Natural killer cell (primary cell): ENCODE measurements around the gene NABP1. TPM values are rescaled to one million over a fixed set of nuclear protein-coding genes. Genes with fewer than 3 reads are reported as not detected.

Experiments
- ATAC-seq, 3 donors: fragments of 150-1000 bp in 2 of 3; fragments of 200-7000 bp in 1 of 3; cut with Tn5 transposase; 1 replicate in 1 of 3; 2 replicates in 2 of 3; pipeline ENCODE4 v1.10.0; 2021; ENCODE audit warnings: mild to moderate bottlenecking in 2 of 3, moderate library complexity in 2 of 3
- DNase-seq, 2 donors: peaks; one replicate each; pipeline versions ENCODE4 v3.0.0 to v3.0.0-alpha.2; 2013 to 2021; ENCODE audit warnings: mixed read lengths in 1 of 2
- H3K27ac ChIP-seq: one replicate; pipeline ENCODE4 v1.5.1; 2013; ENCODE audit warnings: mild to moderate bottlenecking, low read length
- H3K27me3 ChIP-seq: one replicate; pipeline ENCODE4 v1.6.1; 2013; ENCODE audit warnings: low read length; ENCODE audit not compliant: control insufficient read depth, insufficient read depth
- H3K36me3 ChIP-seq: one replicate; pipeline ENCODE4 v1.6.1; 2013; ENCODE audit warnings: low read length; ENCODE audit not compliant: control insufficient read depth, insufficient read depth
- H3K4me1 ChIP-seq: one replicate; pipeline ENCODE4 v1.6.1; 2013; ENCODE audit warnings: low read length; ENCODE audit not compliant: control insufficient read depth, insufficient read depth
- H3K4me3 ChIP-seq: one replicate; pipeline ENCODE4 v1.5.1; 2013; ENCODE audit warnings: low read length
- H3K9me3 ChIP-seq: one replicate; pipeline ENCODE4 v1.6.1; 2013; ENCODE audit warnings: low read length; ENCODE audit not compliant: control insufficient read depth, insufficient read depth
- H3K27ac Mint-ChIP-seq, 2 donors: one replicate each; pipeline ENCODE4 v1.8.0; 2022; ENCODE audit warnings: mild to moderate bottlenecking in 2 of 2, mixed read lengths in 2 of 2, moderate library complexity in 1 of 2
- H3K27me3 Mint-ChIP-seq, 2 donors: one replicate each; pipeline ENCODE4 v1.8.0; 2022; ENCODE audit warnings: low read depth in 2 of 2, mixed read lengths in 2 of 2
- H3K36me3 Mint-ChIP-seq: one replicate; pipeline ENCODE4 v1.8.0; 2022; ENCODE audit warnings: mixed read lengths
- H3K4me1 Mint-ChIP-seq, 2 donors: one replicate each; pipeline ENCODE4 v1.8.0; 2022; ENCODE audit warnings: mixed read lengths in 2 of 2
- H3K4me3 Mint-ChIP-seq: one replicate; pipeline ENCODE4 v1.8.0; 2022; ENCODE audit warnings: mild to moderate bottlenecking, moderate library complexity, mixed read lengths
- H3K9me3 Mint-ChIP-seq, 2 donors: one replicate each; pipeline ENCODE4 v1.8.0; 2022; ENCODE audit warnings: mixed read lengths in 2 of 2
- CTCF ChIP-seq: fragments of 200-600 bp; IDR thresholded peaks from one replicate; pipeline ENCODE4 v1.8.0; 2022; ENCODE audit warnings: antibody characterized with exemption
- WGBS: methylation state at CpG from one replicate; pipeline ENCODE4 v1.1.7; 2013; ENCODE audit warnings: missing lambda C conversion rate; ENCODE audit not compliant: insufficient coverage; 5-methylcytosine and 5-hydroxymethylcytosine counted together
- intact Hi-C: fragments of 100-400 bp; cut with micrococcal nuclease; formaldehyde crosslinking; loops from one replicate; pipeline ENCODE4 v1.14.2; 2022
- total RNA-seq, 4 donors: library from RNA; stranded (reverse); fragments of 120-200 nt in 1 of 4; gene quantifications; one replicate each; pipeline versions ENCODE4 v1.2.3 to v1.2.4, GENCODE V29; 2013 to 2022

NABP1 gene
- total RNA-seq, 3 donors from 2014 or later (not counting 1 experiment from before 2014, with no cell fraction given) = 44.5 to 52.2 (median 45.7) TPM

DNA sequence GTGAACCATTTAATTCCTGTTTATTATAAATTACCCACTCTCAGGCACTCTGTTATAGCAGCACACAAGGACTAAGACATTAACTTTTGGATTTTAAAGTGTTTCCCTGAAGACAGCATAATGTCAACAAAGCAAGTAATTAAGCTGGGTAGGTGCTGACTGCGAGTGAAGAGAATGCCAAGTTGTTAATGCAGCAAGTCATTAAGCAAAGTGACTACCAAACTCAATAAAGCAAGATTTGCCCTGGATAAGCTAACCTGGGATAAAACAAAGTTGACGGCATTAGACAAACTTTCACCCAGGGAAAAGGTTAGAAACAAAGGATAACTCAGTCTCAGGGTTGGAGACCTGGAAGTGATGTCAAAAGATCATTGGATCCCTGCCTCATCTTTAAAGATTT, 28.4 kb upstream of the NABP1 start:
- Histone ChIP-seq H3K36me3 (no peaks in the 10 kb centered on the region), H3K27ac (no peak overlapping the region), H3K4me1 (no peaks in the 10 kb centered on the region), H3K4me3 (no peak overlapping the region), H3K27me3 (no peaks in the 10 kb centered on the region), H3K9me3 (no peaks in the 10 kb centered on the region)
- no peak for TF ChIP-seq CTCF
- H3K4me3 Mint-ChIP-seq = no peak overlapping the region
- H3K4me1 Mint-ChIP-seq = no peaks in the 10 kb centered on the region
- H3K27me3 Mint-ChIP-seq = no peaks in the 10 kb centered on the region
- no peaks in the 10 kb centered on the region for H3K36me3 Mint-ChIP-seq
- no peak overlapping the region for H3K27ac Mint-ChIP-seq
- ATAC-seq = no peak
- WGBS = 95% methylated on average over 2 of the region's 2 CpGs
- DNase-seq = no peak
- H3K9me3 Mint-ChIP-seq = no peaks in the 10 kb centered on the region
- intact Hi-C loops = no loop called here

DNA sequence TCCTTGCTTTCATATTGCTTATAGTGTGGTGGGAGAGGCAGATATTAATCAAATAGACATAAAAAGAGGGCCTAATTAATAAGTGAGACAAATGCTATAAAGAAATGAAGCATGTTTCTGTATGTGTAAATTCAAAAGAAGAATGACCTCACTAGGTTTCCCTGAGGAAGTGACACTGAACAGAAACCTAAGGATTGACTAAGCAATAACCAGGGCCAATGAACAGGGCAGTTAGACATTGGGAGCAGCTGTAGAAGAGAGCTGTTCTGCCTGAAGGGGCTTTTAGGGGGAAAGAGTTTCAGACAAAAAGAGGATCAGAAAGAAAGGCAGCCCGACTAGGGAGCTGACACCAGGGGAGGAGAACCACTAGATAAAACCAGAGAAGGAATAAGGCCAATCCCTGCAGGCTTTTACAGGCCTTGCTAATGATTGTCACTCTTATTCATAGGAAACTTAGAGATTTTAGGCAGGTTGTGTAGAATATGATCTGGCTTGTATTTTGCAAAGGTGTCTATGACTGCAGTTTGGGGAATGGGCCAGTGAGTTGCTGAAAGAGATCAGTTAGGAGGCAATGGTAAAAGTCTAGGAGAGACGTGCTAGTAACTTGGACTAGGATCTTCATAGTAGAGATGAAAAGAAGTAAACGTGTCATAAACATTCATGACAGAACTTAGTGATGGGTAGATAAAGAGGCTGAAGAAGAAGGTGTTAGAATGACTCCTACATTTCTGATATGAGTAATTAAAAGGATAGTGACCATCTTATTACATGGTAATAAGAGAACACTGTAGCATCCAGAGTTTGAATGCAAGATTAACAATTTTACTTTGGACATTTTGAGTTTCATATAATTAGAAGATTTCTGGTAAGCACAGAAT, 26.8 kb upstream of the NABP1 start:
- no peaks in the 10 kb centered on the region for H3K4me1 ChIP-seq
- H3K4me3 ChIP-seq = no peak overlapping the region
- no peak overlapping the region for H3K27ac ChIP-seq
- H3K36me3 ChIP-seq = no peaks in the 10 kb centered on the region
- DNase-seq (no peak), ATAC-seq (no peak)
- no peaks in the 10 kb centered on the region for H3K27me3 ChIP-seq
- intact Hi-C loops = no loop called here
- no peaks in the 10 kb centered on the region for H3K9me3 ChIP-seq
- no peaks in the 10 kb centered on the region for H3K27me3 Mint-ChIP-seq
- no peaks in the 10 kb centered on the region for H3K9me3 Mint-ChIP-seq
- no peaks in the 10 kb centered on the region for H3K36me3 Mint-ChIP-seq
- TF ChIP-seq CTCF = no peak
- no peaks in the 10 kb centered on the region for H3K4me1 Mint-ChIP-seq
- WGBS = 71% methylated on average over 3 of the region's 3 CpGs
- no peak overlapping the region for H3K27ac Mint-ChIP-seq
- H3K4me3 Mint-ChIP-seq = no peak overlapping the region

- no peak for DNase-seq
- no peak overlapping the region for H3K4me3 Mint-ChIP-seq
- no peaks in the 10 kb centered on the region for H3K4me1 ChIP-seq
- H3K27ac ChIP-seq = no peak overlapping the region
- no peaks in the 10 kb centered on the region for H3K27me3 Mint-ChIP-seq
- TF ChIP-seq CTCF = no peak
- no peaks in the 10 kb centered on the region for H3K27me3 ChIP-seq
- no peak overlapping the region for H3K4me3 ChIP-seq
- intact Hi-C loops = no loop called here
- no peaks in the 10 kb centered on the region for H3K9me3 Mint-ChIP-seq
- no peak overlapping the region for H3K27ac Mint-ChIP-seq
- WGBS = 98% methylated on average over 5 of the region's 5 CpGs
- H3K4me1 Mint-ChIP-seq = no peaks in the 10 kb centered on the region
- H3K36me3 Mint-ChIP-seq = no peaks in the 10 kb centered on the region
- H3K36me3 ChIP-seq = no peaks in the 10 kb centered on the region
- no peaks in the 10 kb centered on the region for H3K9me3 ChIP-seq
- no peak for ATAC-seq
Observed at GRCh38 chr2:191653667-191654391, 24.1 kb upstream of the NABP1 start.
